HepG2 (cell line): Measurements from ENCODE around the gene PRR14. TPM values are rescaled to one million over a fixed set of nuclear protein-coding genes. Genes with fewer than 3 reads are reported as not detected.

Experiments used
- ATF1 ChIP-seq: IDR thresholded peaks from 2 replicates; pipeline ENCODE4 v1.6.1; 2016; ENCODE audit warnings: mild to moderate bottlenecking, control low read depth
- DNMT1 ChIP-seq: sonication (generic); formaldehyde crosslinking; IDR thresholded peaks from 2 replicates; pipeline ENCODE4 v1.5.1; 2020; ENCODE audit warnings: mild to moderate bottlenecking, missing genetic modification reagents
- GLMP ChIP-seq: sonication (generic); formaldehyde crosslinking; IDR thresholded peaks from 2 replicates; pipeline ENCODE4 v1.9.0; 2021; ENCODE audit warnings: missing genetic modification reagents, mild to moderate bottlenecking, borderline replicate concordance
- GTF3A ChIP-seq: sonication (generic); formaldehyde crosslinking; conservative IDR thresholded peaks from 2 replicates; pipeline ENCODE4 v1.4.0; 2020; ENCODE audit warnings: mild to moderate bottlenecking, missing genetic modification reagents
- HDAC2 ChIP-seq: sonication (generic); formaldehyde crosslinking; IDR thresholded peaks from 2 replicates; pipeline ENCODE4 v1.4.0; 2020; ENCODE audit warnings: missing genetic modification reagents
- HIVEP1 ChIP-seq: sonication (generic); formaldehyde crosslinking; IDR thresholded peaks from 2 replicates; pipeline ENCODE4 v1.4.0; 2020; ENCODE audit warnings: mild to moderate bottlenecking, missing genetic modification reagents
- HNRNPUL1 ChIP-seq: fragments of 200-400 bp; formaldehyde crosslinking; IDR thresholded peaks from 2 replicates; pipeline ENCODE4 v1.6.1; 2017; ENCODE audit warnings: low read depth, mild to moderate bottlenecking, low read length, moderate library complexity
- KLF16 ChIP-seq, 2 experiments: sonication (generic) in 1 of 2; formaldehyde crosslinking in 1 of 2; IDR thresholded peaks; 2 replicates each; pipeline versions ENCODE4 v1.6.1 to v1.8.0; 2016 to 2023; ENCODE audit warnings: missing genetic modification reagents in 2 of 2, missing compliant biosample characterization in 1 of 2
- NCOR1 ChIP-seq: fragments of 200-600 bp; sonication (generic); IDR thresholded peaks from 2 replicates; pipeline ENCODE4 v1.7.0; 2017; ENCODE audit warnings: antibody characterized with exemption, low read length, borderline replicate concordance
- SAFB2 ChIP-seq: sonication (generic); formaldehyde crosslinking; IDR thresholded peaks from 2 replicates; pipeline ENCODE4 v1.5.1; 2020; ENCODE audit warnings: missing genetic modification reagents, low read depth, mild to moderate bottlenecking, borderline replicate concordance
- SAP130 ChIP-seq: IDR thresholded peaks from 2 replicates; pipeline ENCODE4 v1.6.1; 2016; ENCODE audit warnings: low read depth
- SP2 ChIP-seq: sonication (generic); formaldehyde crosslinking; IDR thresholded peaks from 2 replicates; pipeline ENCODE4 v1.5.1; 2020; ENCODE audit warnings: mild to moderate bottlenecking, missing genetic modification reagents
- ZFP36 ChIP-seq: fragments of 150-350 bp; IDR thresholded peaks from 2 replicates; pipeline ENCODE4 v1.6.1; 2018; ENCODE audit warnings: borderline replicate concordance, low read length, low read depth; ENCODE audit not compliant: partially characterized antibody
- ZNF121 ChIP-seq: sonication (generic); formaldehyde crosslinking; IDR thresholded peaks from 2 replicates; pipeline ENCODE4 v1.5.0; 2020; ENCODE audit warnings: mild to moderate bottlenecking, missing genetic modification reagents
- ZNF292 ChIP-seq: sonication (generic); formaldehyde crosslinking; IDR thresholded peaks from 2 replicates; pipeline ENCODE4 v1.8.1; 2022; ENCODE audit warnings: mild to moderate bottlenecking, low read depth, missing genetic modification reagents, borderline replicate concordance
- ZNF3 ChIP-seq: IDR thresholded peaks from 2 replicates; pipeline ENCODE4 v1.7.0; 2017; ENCODE audit warnings: inconsistent platforms
- ZNF816 ChIP-seq: sonication (generic); formaldehyde crosslinking; IDR thresholded peaks from 2 replicates; pipeline ENCODE4 v1.8.0; 2022; ENCODE audit warnings: missing genetic modification reagents, mild to moderate bottlenecking, borderline replicate concordance
- ZNF879 ChIP-seq: sonication (generic); formaldehyde crosslinking; IDR thresholded peaks from 2 replicates; pipeline ENCODE4 v1.8.1; 2023; ENCODE audit warnings: missing genetic modification reagents
- ZSCAN5A ChIP-seq: sonication (generic); formaldehyde crosslinking; IDR thresholded peaks from 2 replicates; pipeline ENCODE4 v1.8.0; 2022; ENCODE audit warnings: mild to moderate bottlenecking, missing genetic modification reagents, borderline replicate concordance
- polyA plus RNA-seq, 8 experiments: library from polyadenylated mRNA; depleted of rRNA in 3 of 8; stranded (reverse) in 7 of 8; unstranded in 1 of 8; fragments of >200 nt; fragmentation: Illumina TruSeq in 4 of 8; extraction: Trizol in 4 of 8; gene quantifications; 2 replicates each; pipeline versions ENCODE4 v1.2.1 to v1.2.3, GENCODE V29; 2011 to 2016; ENCODE audit warnings: low read depth in 4 of 8, missing spikeins in 1 of 8, mixed read lengths in 1 of 8; ENCODE audit not compliant: insufficient read depth in 1 of 8
- total RNA-seq, 5 experiments: library from RNA; depleted of rRNA; stranded (reverse); fragments of >200 nt; fragmentation: Illumina TruSeq; extraction: Trizol; gene quantifications; 2 replicates each; pipeline ENCODE4 v1.2.3, GENCODE V29; 2016; ENCODE audit warnings: low read depth in 1 of 5
- TF ChIP-seq, protein P1 (sequence below): sonication (generic); formaldehyde crosslinking; IDR thresholded peaks from 2 replicates; pipeline ENCODE4 v1.5.0; 2020; ENCODE audit warnings: missing genetic modification reagents, mild to moderate bottlenecking, borderline replicate concordance
- TF ChIP-seq, protein P2 (sequence below): sonication (generic); formaldehyde crosslinking; IDR thresholded peaks from 2 replicates; pipeline ENCODE4 v1.8.1; 2023; ENCODE audit warnings: missing genetic modification reagents, inconsistent platforms, borderline replicate concordance
- TF ChIP-seq, protein P3 (sequence below): sonication (generic); formaldehyde crosslinking; IDR thresholded peaks from 2 replicates; pipeline ENCODE4 v1.4.0; 2020; ENCODE audit warnings: mild to moderate bottlenecking, missing genetic modification reagents

The PRR14 gene
- total and polyA plus RNA-seq, 2 of the 13 experiments (the other 11 are each of a cell fraction or from before 2014, with no cell fraction given), result 8.4 to 11.0 TPM

- TF ChIP-seq ZFP36 (no peak), GLMP (CRISPR knock-in tag) (no peak), ZNF121 (CRISPR knock-in tag) (no peak), DNMT1 (CRISPR knock-in tag) (0 out of 2 replicates have a peak, but pooled peaks have one; percentile 20), KLF16 (CRISPR knock-in tag; IDR thresholded peaks at IDR 0.05) (no peak), GTF3A (CRISPR knock-in tag) (0 out of 2 replicates have a peak, but pooled peaks have one; percentile 34), HNRNPUL1 (no peak), HDAC2 (0 out of 2 replicates have a peak, but pooled peaks have one; percentile 7), HIVEP1 (CRISPR knock-in tag) (no peak; the same call in 1 of the 2 replicates), ZNF3 (CRISPR knock-in tag) (no peak), SP2 (CRISPR knock-in tag) (peak; percentile 29; the same call in 1 of the 2 replicates), SAFB2 (CRISPR knock-in tag) (no peak), ATF1 (CRISPR knock-in tag) (peak; percentile 85), ZNF292 (0 out of 2 replicates have a peak, but pooled peaks have one; percentile 32), SAP130 (CRISPR knock-in tag) (no peak; the same call in 1 of the 2 replicates), ZNF816 (no peak), NCOR1 (no peak), ZNF879 (CRISPR knock-in tag) (no peak), ZSCAN5A (CRISPR knock-in tag) (0 out of 2 replicates have a peak, but pooled peaks have one; percentile 30)
- TF ChIP-seq, protein P1, sequence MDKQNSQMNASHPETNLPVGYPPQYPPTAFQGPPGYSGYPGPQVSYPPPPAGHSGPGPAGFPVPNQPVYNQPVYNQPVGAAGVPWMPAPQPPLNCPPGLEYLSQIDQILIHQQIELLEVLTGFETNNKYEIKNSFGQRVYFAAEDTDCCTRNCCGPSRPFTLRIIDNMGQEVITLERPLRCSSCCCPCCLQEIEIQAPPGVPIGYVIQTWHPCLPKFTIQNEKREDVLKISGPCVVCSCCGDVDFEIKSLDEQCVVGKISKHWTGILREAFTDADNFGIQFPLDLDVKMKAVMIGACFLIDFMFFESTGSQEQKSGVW (CRISPR knock-in tag), result no peak
- TF ChIP-seq, protein P2, sequence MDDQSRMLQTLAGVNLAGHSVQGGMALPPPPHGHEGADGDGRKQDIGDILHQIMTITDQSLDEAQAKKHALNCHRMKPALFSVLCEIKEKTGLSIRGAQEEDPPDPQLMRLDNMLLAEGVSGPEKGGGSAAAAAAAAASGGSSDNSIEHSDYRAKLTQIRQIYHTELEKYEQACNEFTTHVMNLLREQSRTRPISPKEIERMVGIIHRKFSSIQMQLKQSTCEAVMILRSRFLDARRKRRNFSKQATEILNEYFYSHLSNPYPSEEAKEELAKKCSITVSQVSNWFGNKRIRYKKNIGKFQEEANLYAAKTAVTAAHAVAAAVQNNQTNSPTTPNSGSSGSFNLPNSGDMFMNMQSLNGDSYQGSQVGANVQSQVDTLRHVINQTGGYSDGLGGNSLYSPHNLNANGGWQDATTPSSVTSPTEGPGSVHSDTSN (CRISPR knock-in tag), result 0 out of 2 replicates have a peak, but pooled peaks have one; percentile 53
- TF ChIP-seq, protein P3, sequence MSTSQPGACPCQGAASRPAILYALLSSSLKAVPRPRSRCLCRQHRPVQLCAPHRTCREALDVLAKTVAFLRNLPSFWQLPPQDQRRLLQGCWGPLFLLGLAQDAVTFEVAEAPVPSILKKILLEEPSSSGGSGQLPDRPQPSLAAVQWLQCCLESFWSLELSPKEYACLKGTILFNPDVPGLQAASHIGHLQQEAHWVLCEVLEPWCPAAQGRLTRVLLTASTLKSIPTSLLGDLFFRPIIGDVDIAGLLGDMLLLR (CRISPR knock-in tag), result peak; percentile 62; the same call in 1 of the 2 replicates
Observed at GRCh38 chr16:30697264-30698138, 46.7 kb downstream of the PRR14 start (continued).
